ENCODE data around the gene KCTD15.

DNA sequence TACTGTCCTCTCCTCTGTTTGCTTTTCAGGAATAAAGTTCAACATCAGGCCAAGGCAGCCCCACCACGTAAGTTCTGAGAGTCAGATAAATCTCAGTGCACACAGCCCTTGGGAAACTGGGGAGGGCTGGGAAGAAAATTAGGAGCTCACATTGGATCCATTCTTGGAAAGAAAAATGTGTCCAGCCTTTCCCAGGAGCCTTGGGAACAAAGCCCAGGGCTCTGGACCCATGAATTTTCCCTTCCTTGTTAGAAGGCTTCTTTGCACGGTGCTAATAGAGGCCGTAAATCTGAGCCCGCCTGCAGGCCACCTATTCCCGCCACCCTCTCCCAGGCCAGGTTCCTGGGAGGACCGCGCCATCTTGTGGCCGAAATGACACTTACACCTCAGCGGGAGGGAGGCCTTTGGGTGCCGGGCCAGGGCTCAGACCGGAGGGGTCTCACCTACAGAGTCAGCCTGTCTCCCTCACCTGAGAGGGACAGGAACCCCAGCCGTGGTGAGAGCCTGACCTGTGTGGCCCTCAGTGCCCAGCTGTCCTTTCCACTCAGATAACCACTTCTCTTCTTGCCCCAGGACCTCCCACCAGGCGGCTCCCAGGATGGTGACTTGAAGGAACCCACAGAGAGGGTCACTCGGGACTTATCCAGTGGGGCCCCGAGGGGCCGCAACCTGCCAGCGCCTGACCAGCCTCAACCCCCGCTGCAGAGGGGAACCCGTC lies 25.1 kb upstream of the KCTD15 start:
- TF ChIP-seq, protein P1, sequence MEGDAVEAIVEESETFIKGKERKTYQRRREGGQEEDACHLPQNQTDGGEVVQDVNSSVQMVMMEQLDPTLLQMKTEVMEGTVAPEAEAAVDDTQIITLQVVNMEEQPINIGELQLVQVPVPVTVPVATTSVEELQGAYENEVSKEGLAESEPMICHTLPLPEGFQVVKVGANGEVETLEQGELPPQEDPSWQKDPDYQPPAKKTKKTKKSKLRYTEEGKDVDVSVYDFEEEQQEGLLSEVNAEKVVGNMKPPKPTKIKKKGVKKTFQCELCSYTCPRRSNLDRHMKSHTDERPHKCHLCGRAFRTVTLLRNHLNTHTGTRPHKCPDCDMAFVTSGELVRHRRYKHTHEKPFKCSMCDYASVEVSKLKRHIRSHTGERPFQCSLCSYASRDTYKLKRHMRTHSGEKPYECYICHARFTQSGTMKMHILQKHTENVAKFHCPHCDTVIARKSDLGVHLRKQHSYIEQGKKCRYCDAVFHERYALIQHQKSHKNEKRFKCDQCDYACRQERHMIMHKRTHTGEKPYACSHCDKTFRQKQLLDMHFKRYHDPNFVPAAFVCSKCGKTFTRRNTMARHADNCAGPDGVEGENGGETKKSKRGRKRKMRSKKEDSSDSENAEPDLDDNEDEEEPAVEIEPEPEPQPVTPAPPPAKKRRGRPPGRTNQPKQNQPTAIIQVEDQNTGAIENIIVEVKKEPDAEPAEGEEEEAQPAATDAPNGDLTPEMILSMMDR (IDR thresholded peaks at IDR 0.05) = peak; percentile 53 to 81 (median 69)
- TF ChIP-seq POLR2A (IDR thresholded peaks at IDR 0.05) = no peak
